K562 (cell line): ENCODE data around the gene PCDHB16.
"Not testable (repeated sequence)": the region's sequence is repeated elsewhere in the genome, so short reads cannot be mapped to it uniquely, and the experiment has no call there.

ENCODE experiments used
- CTCF ChIP-seq, 3 experiments: IDR thresholded peaks in 2 of 3; conservative IDR thresholded peaks in 1 of 3; 2 replicates each; pipeline ENCODE4 v1.5.1; 2011 to 2012; ENCODE audit warnings: low read length in 3 of 3, mild to moderate bottlenecking in 3 of 3, control low read depth in 2 of 3, improper control_type of control experiment in 1 of 3, inconsistent platforms in 1 of 3, low read depth in 1 of 3, mixed read lengths in 1 of 3, moderate library complexity in 1 of 3; ENCODE audit not compliant: insufficient read depth in 2 of 3
- ELF1 ChIP-seq: fragments of 200-800 bp; sonication (Bioruptor generic); IDR thresholded peaks from 2 replicates; pipeline ENCODE4 v1.6.1; 2016; ENCODE audit warnings: missing genetic modification characterization, missing compliant biosample characterization
- EP300 ChIP-seq: IDR thresholded peaks from 2 replicates; pipeline ENCODE4 v1.6.1; 2012; ENCODE audit warnings: low read length, improper control_type of control experiment
- MCM3 ChIP-seq: fragments of 450-650 bp; IDR thresholded peaks from 2 replicates; pipeline ENCODE4 v1.6.1; 2016
- NFIC ChIP-seq: fragments of 450-650 bp; IDR thresholded peaks from 2 replicates; pipeline ENCODE4 v1.6.1; 2017; ENCODE audit warnings: mild to moderate bottlenecking, inconsistent platforms
- RCOR1 ChIP-seq, 2 experiments: IDR thresholded peaks; 2 replicates each; pipeline ENCODE4 v1.6.1; 2012; ENCODE audit warnings: low read depth in 2 of 2, low read length in 2 of 2, borderline replicate concordance in 1 of 2, improper control_type of control experiment in 1 of 2

GRCh38 chr5:141215504-141215903 lies 33.3 kb downstream of the PCDHB16 start:
- TF ChIP-seq RCOR1 (IDR thresholded peaks at IDR 0.05; ENCODE audit: borderline replicate concordance in 1 of 2, low read depth in 2 of 2, low read length in 2 of 2); CTCF (IDR thresholded peaks at IDR 0.05 in 2 of 3, conservative IDR thresholded peaks at IDR 0.05 in 1 of 3; ENCODE audit: insufficient read depth in 2 of 3, low read depth in 1 of 3, low read length in 3 of 3); EP300; ELF1 (tag); MCM3; NFIC: not testable (repeated sequence)
